ENCODE measurements around the gene ANTXR2. TPM values are rescaled to one million over a fixed set of nuclear protein-coding genes. Genes with fewer than 3 reads are reported as not detected.
A peak's percentile ranks its signal among the peaks of the same experiment; 100 is the strongest.

ANTXR2 gene
- total and polyA plus RNA-seq, 4 donors, result 35.3 to 74.6 (median 41.2) TPM

GRCh38 chr4:79920163-79920853, 152.7 kb downstream of the ANTXR2 start:
- no peaks in the 10 kb centered on the region for H3K36me3 ChIP-seq (ENCODE audit: control insufficient read depth, insufficient read depth, low read length)
- H3K4me1 ChIP-seq (ENCODE audit: control insufficient read depth, insufficient read depth, low read length), result no peaks in the 10 kb centered on the region
- WGBS (ENCODE audit: insufficient coverage), result 100% methylated on average over 1 of the region's 3 CpGs
- no peaks in the 10 kb centered on the region for H3K27me3 ChIP-seq (ENCODE audit: control insufficient read depth, insufficient read depth, low read length)
- H3K4me3 ChIP-seq (ENCODE audit: low read depth, low read length), result no peak overlapping the region
- DNase-seq (ENCODE audit: low read depth in 4 of 6, low spot score in 6 of 6), result peak in 1 of 6 donors; percentile 61
- H3K27ac ChIP-seq (ENCODE audit: low read depth, low read length), result no peak overlapping the region
- peaks cover 2% of the 10 kb centered on the region for H3K9me3 ChIP-seq (ENCODE audit: control insufficient read depth, insufficient read depth, low read length)

GRCh38 chr4:79918292-79918691, 154.7 kb downstream of the ANTXR2 start:
- Histone ChIP-seq H3K9me3 (ENCODE audit: control insufficient read depth, insufficient read depth, low read length) (peaks cover 2% of the 10 kb centered on the region), H3K36me3 (ENCODE audit: control insufficient read depth, insufficient read depth, low read length) (no peaks in the 10 kb centered on the region), H3K27ac (ENCODE audit: low read depth, low read length) (no peak overlapping the region), H3K27me3 (ENCODE audit: control insufficient read depth, insufficient read depth, low read length) (no peaks in the 10 kb centered on the region), H3K4me1 (ENCODE audit: control insufficient read depth, insufficient read depth, low read length) (no peaks in the 10 kb centered on the region), H3K4me3 (ENCODE audit: low read depth, low read length) (no peak overlapping the region)
- WGBS (ENCODE audit: insufficient coverage), result no CpG with 5 or more reads among the region's 3 CpGs
- DNase-seq (ENCODE audit: low read depth in 4 of 6, low spot score in 6 of 6), result no peak

GRCh38 chr4:79917246-79917645, 155.8 kb downstream of the ANTXR2 start:
- DNase-seq (ENCODE audit: low read depth in 4 of 6, low spot score in 6 of 6), result no peak
- no peaks in the 10 kb centered on the region for H3K27me3 ChIP-seq (ENCODE audit: control insufficient read depth, insufficient read depth, low read length)
- no peak overlapping the region for H3K27ac ChIP-seq (ENCODE audit: low read depth, low read length)
- WGBS (ENCODE audit: insufficient coverage), result no CpG with 5 or more reads among the region's 1 CpG
- H3K9me3 ChIP-seq (ENCODE audit: control insufficient read depth, insufficient read depth, low read length), result peaks cover 2% of the 10 kb centered on the region
- H3K4me3 ChIP-seq (ENCODE audit: low read depth, low read length), result no peak overlapping the region
- no peaks in the 10 kb centered on the region for H3K4me1 ChIP-seq (ENCODE audit: control insufficient read depth, insufficient read depth, low read length)
- H3K36me3 ChIP-seq (ENCODE audit: control insufficient read depth, insufficient read depth, low read length), result no peaks in the 10 kb centered on the region

- Histone ChIP-seq H3K9me3 (ENCODE audit: control insufficient read depth, insufficient read depth, low read length) (peaks cover 2% of the 10 kb centered on the region), H3K4me1 (ENCODE audit: control insufficient read depth, insufficient read depth, low read length) (no peaks in the 10 kb centered on the region), H3K36me3 (ENCODE audit: control insufficient read depth, insufficient read depth, low read length) (no peaks in the 10 kb centered on the region), H3K27ac (ENCODE audit: low read depth, low read length) (no peak overlapping the region), H3K4me3 (ENCODE audit: low read depth, low read length) (no peak overlapping the region), H3K27me3 (ENCODE audit: control insufficient read depth, insufficient read depth, low read length) (no peaks in the 10 kb centered on the region)
- no CpG with 5 or more reads among the region's 3 CpGs for WGBS (ENCODE audit: insufficient coverage)
- DNase-seq (ENCODE audit: low read depth in 4 of 6, low spot score in 6 of 6), result peak in 1 of 6 donors; percentile 28
These were observed 157.8 kb downstream of the ANTXR2 start for GRCh38 chr4:79915246-79915645.

GRCh38 chr4:79913581-79913980, 159.4 kb downstream of the ANTXR2 start:
- 17% methylated on average over 1 of the region's 1 CpG for WGBS (ENCODE audit: insufficient coverage)
- no peak for DNase-seq (ENCODE audit: low read depth in 4 of 6, low spot score in 6 of 6)
- no peak overlapping the region for H3K4me3 ChIP-seq (ENCODE audit: low read depth, low read length)
- peaks cover 1% of the 10 kb centered on the region for H3K9me3 ChIP-seq (ENCODE audit: control insufficient read depth, insufficient read depth, low read length)
- H3K36me3 ChIP-seq (ENCODE audit: control insufficient read depth, insufficient read depth, low read length), result no peaks in the 10 kb centered on the region
- H3K27ac ChIP-seq (ENCODE audit: low read depth, low read length), result no peak overlapping the region
- no peaks in the 10 kb centered on the region for H3K27me3 ChIP-seq (ENCODE audit: control insufficient read depth, insufficient read depth, low read length)
- H3K4me1 ChIP-seq (ENCODE audit: control insufficient read depth, insufficient read depth, low read length), result no peaks in the 10 kb centered on the region

GRCh38 chr4:79907001-79907400, 166.0 kb downstream of the ANTXR2 start:
- Histone ChIP-seq H3K27ac (ENCODE audit: low read depth, low read length) (no peak overlapping the region), H3K27me3 (ENCODE audit: control insufficient read depth, insufficient read depth, low read length) (no peaks in the 10 kb centered on the region), H3K4me3 (ENCODE audit: low read depth, low read length) (no peak overlapping the region), H3K9me3 (ENCODE audit: control insufficient read depth, insufficient read depth, low read length) (no peaks in the 10 kb centered on the region), H3K4me1 (ENCODE audit: control insufficient read depth, insufficient read depth, low read length) (no peaks in the 10 kb centered on the region), H3K36me3 (ENCODE audit: control insufficient read depth, insufficient read depth, low read length) (no peaks in the 10 kb centered on the region)
- no peak for DNase-seq (ENCODE audit: low read depth in 4 of 6, low spot score in 6 of 6)
- WGBS (ENCODE audit: insufficient coverage), result 100% methylated on average over 1 of the region's 2 CpGs

- Histone ChIP-seq H3K9me3 (ENCODE audit: control insufficient read depth, insufficient read depth, low read length) (no peaks in the 10 kb centered on the region), H3K4me1 (ENCODE audit: control insufficient read depth, insufficient read depth, low read length) (no peaks in the 10 kb centered on the region), H3K36me3 (ENCODE audit: control insufficient read depth, insufficient read depth, low read length) (no peaks in the 10 kb centered on the region), H3K27ac (ENCODE audit: low read depth, low read length) (no peak overlapping the region), H3K4me3 (ENCODE audit: low read depth, low read length) (no peak overlapping the region), H3K27me3 (ENCODE audit: control insufficient read depth, insufficient read depth, low read length) (no peaks in the 10 kb centered on the region)
- 100% methylated on average over 1 of the region's 5 CpGs for WGBS (ENCODE audit: insufficient coverage)
- no peak for DNase-seq (ENCODE audit: low read depth in 4 of 6, low spot score in 6 of 6)
These were observed 166.7 kb downstream of the ANTXR2 start for GRCh38 chr4:79906303-79906702.

GRCh38 chr4:79905212-79905611, 167.8 kb downstream of the ANTXR2 start:
- DNase-seq (ENCODE audit: low read depth in 4 of 6, low spot score in 6 of 6), result peak in 1 of 6 donors; percentile 20

GRCh38 chr4:79904331-79904730, 168.7 kb downstream of the ANTXR2 start:
- WGBS (ENCODE audit: insufficient coverage), result no CpG with 5 or more reads among the region's 1 CpG
- no peaks in the 10 kb centered on the region for H3K4me1 ChIP-seq (ENCODE audit: control insufficient read depth, insufficient read depth, low read length)
- no peak overlapping the region for H3K4me3 ChIP-seq (ENCODE audit: low read depth, low read length)
- no peaks in the 10 kb centered on the region for H3K9me3 ChIP-seq (ENCODE audit: control insufficient read depth, insufficient read depth, low read length)
- peak in 1 of 6 donors; percentile 78 for DNase-seq (ENCODE audit: low read depth in 4 of 6, low spot score in 6 of 6)
- no peaks in the 10 kb centered on the region for H3K27me3 ChIP-seq (ENCODE audit: control insufficient read depth, insufficient read depth, low read length)
- no peak overlapping the region for H3K27ac ChIP-seq (ENCODE audit: low read depth, low read length)
- H3K36me3 ChIP-seq (ENCODE audit: control insufficient read depth, insufficient read depth, low read length), result no peaks in the 10 kb centered on the region

More at GRCh38 chr4:79905212-79905611, 167.8 kb downstream of the ANTXR2 start:
- Histone ChIP-seq H3K36me3 (ENCODE audit: control insufficient read depth, insufficient read depth, low read length) (no peaks in the 10 kb centered on the region), H3K4me3 (ENCODE audit: low read depth, low read length) (no peak overlapping the region), H3K9me3 (ENCODE audit: control insufficient read depth, insufficient read depth, low read length) (no peaks in the 10 kb centered on the region), H3K4me1 (ENCODE audit: control insufficient read depth, insufficient read depth, low read length) (no peaks in the 10 kb centered on the region), H3K27ac (ENCODE audit: low read depth, low read length) (no peak overlapping the region), H3K27me3 (ENCODE audit: control insufficient read depth, insufficient read depth, low read length) (no peaks in the 10 kb centered on the region)

- no peak overlapping the region for H3K4me3 ChIP-seq (ENCODE audit: low read depth, low read length)
- DNase-seq (ENCODE audit: low read depth in 4 of 6, low spot score in 6 of 6), result no peak
- H3K9me3 ChIP-seq (ENCODE audit: control insufficient read depth, insufficient read depth, low read length), result no peaks in the 10 kb centered on the region
- H3K27ac ChIP-seq (ENCODE audit: low read depth, low read length), result no peak overlapping the region
- no peaks in the 10 kb centered on the region for H3K36me3 ChIP-seq (ENCODE audit: control insufficient read depth, insufficient read depth, low read length)
- H3K4me1 ChIP-seq (ENCODE audit: control insufficient read depth, insufficient read depth, low read length), result no peaks in the 10 kb centered on the region
- WGBS (ENCODE audit: insufficient coverage), result 100% methylated on average over 1 of the region's 2 CpGs
- H3K27me3 ChIP-seq (ENCODE audit: control insufficient read depth, insufficient read depth, low read length), result no peaks in the 10 kb centered on the region
These were observed 172.8 kb downstream of the ANTXR2 start for GRCh38 chr4:79900182-79900581.

Data from spinal cord (tissue), 10 donors.